Psoas muscle (tissue), 8 donors: ENCODE measurements around the gene WDR26. TPM values are rescaled to one million over a fixed set of nuclear protein-coding genes. Genes with fewer than 3 reads are reported as not detected.
"Not testable (repeated sequence)": the region's sequence is repeated elsewhere in the genome, so short reads cannot be mapped to it uniquely, and the experiment has no call there.

Experiments used
- ATAC-seq, 4 donors: fragments of 200-7000 bp; cut with Tn5 transposase; one replicate each; pipeline ENCODE4 v1.9.1; 2020; ENCODE audit warnings: moderate library complexity in 3 of 4, mild to moderate bottlenecking in 2 of 4
- DNase-seq, 2 donors: peaks; one replicate each; pipeline ENCODE4 v3.0.0-alpha.2; 2020
- H3K27ac ChIP-seq: fragments of 200-600 bp; one replicate; pipeline ENCODE4 v1.8.0; 2022
- H3K27me3 ChIP-seq, 3 donors: fragments of 200-600 bp in 1 of 3; one replicate each; pipeline versions ENCODE4 v1.6.1 to v1.8.0; 2013 to 2022; ENCODE audit warnings: low read length in 2 of 3, mild to moderate bottlenecking in 2 of 3, moderate library complexity in 1 of 3; ENCODE audit not compliant: insufficient read depth in 3 of 3
- H3K36me3 ChIP-seq, 2 donors: fragments of 200-600 bp in 1 of 2; one replicate each; pipeline versions ENCODE4 v1.6.1 to v1.8.0; 2013 to 2022; ENCODE audit warnings: low read depth in 1 of 2, mild to moderate bottlenecking in 1 of 2, moderate library complexity in 1 of 2; ENCODE audit not compliant: insufficient read depth in 1 of 2
- H3K4me1 ChIP-seq: fragments of 200-600 bp; one replicate; pipeline ENCODE4 v1.8.0; 2022
- H3K4me3 ChIP-seq: fragments of 200-600 bp; one replicate; pipeline ENCODE4 v1.8.0; 2022; ENCODE audit warnings: mild to moderate bottlenecking
- H3K9me3 ChIP-seq: fragments of 200-600 bp; one replicate; pipeline ENCODE4 v1.8.0; 2022
- WGBS, 3 donors: extraction: QIAGEN DNeasy Blood & Tissue Kit; methylation state at CpG; one replicate each; pipeline versions ENCODE4 v1.1.6 to v1.1.7; 2013; 5-methylcytosine and 5-hydroxymethylcytosine counted together
- intact Hi-C, 2 donors: fragments of 100-400 bp; cut with DNase I; formaldehyde crosslinking; loops; one replicate each; pipeline versions ENCODE4 v1.11.0 to v1.14.2; 2022
- polyA plus RNA-seq, 3 donors: library from polyadenylated mRNA; stranded (reverse); fragments of 200-250 nt; gene quantifications; one replicate each; pipeline ENCODE4 v1.2.3, GENCODE V29; 2013
- total RNA-seq, 4 donors: library from RNA; stranded (reverse); fragmentation: NEBNext Ultra II Directional in 2 of 4; extraction: Animal tissue kit (Norgen Biotek cat#: 25700) in 2 of 4; gene quantifications; one replicate each; pipeline versions ENCODE4 v1.2.1 to v1.2.4, GENCODE V29; 2021 to 2023
- TF ChIP-seq, protein P1 (sequence below): fragments of 200-600 bp; IDR thresholded peaks from one replicate; pipeline ENCODE4 v1.8.0; 2022; ENCODE audit warnings: antibody characterized with exemption
- donor health status: healthy with polysubstance abuse.
- donor health status: DM: no; HTN: no; CAD: no; lungs with moderate emphysema.
- donor health status: Bipolar disorder and iron deficiency.
- donor health status: healthy.
- donor health status: DM: yes; HTN: yes; CAD: no.
- donor health status: DM: no; HTN: no; CAD: no.
- donor health status: DM: no; HTN: no; CAD: no.
- donor health status: DM: yes; HTN: yes; CAD: no.

WDR26 gene
- total and polyA plus RNA-seq, 7 donors: 29.1 to 114 (median 82.4) TPM

DNA sequence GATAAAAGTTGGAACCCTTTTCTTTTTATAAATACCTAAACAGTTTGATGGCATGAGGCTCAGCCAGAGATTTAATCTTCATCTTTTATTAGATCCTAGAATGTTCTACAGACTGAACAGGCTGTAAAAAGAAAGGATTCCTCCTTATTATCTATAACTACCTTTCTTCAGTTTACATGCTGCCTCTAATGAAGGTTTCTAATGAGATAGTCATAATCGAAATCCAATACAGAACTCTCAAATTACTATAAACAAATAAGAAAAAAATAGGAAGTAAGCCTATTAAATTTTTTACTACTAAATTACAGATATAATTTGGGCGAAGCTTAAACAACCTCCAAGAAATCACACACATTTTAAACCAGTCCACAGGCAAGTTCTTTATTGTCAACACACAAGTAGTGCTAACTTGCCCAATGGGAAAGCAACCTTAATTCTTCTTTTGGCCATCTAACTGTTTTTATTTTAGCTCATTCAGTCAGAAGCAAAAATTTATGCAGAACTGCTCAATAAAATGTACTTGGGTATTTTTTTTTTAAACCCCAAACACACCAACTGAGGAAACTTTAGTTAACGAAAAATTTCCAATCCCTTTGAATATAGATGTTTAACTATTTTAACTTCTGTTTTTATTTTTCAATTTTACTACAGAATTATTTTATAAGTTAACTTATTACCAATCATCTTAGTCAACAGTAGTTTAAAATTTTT, 4.8 kb downstream of the WDR26 start:
- TF ChIP-seq, protein P1, sequence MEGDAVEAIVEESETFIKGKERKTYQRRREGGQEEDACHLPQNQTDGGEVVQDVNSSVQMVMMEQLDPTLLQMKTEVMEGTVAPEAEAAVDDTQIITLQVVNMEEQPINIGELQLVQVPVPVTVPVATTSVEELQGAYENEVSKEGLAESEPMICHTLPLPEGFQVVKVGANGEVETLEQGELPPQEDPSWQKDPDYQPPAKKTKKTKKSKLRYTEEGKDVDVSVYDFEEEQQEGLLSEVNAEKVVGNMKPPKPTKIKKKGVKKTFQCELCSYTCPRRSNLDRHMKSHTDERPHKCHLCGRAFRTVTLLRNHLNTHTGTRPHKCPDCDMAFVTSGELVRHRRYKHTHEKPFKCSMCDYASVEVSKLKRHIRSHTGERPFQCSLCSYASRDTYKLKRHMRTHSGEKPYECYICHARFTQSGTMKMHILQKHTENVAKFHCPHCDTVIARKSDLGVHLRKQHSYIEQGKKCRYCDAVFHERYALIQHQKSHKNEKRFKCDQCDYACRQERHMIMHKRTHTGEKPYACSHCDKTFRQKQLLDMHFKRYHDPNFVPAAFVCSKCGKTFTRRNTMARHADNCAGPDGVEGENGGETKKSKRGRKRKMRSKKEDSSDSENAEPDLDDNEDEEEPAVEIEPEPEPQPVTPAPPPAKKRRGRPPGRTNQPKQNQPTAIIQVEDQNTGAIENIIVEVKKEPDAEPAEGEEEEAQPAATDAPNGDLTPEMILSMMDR: no peak
- H3K4me3 ChIP-seq: peak overlapping the region; percentile 85
- peaks cover 43% of the 10 kb centered on the region for H3K4me1 ChIP-seq
- intact Hi-C loops: loop anchor here in 1 of 2 donors (5.0 kb wide), 1 partner anchor 37 kb away; no protein-coding TSS in a partner anchor
- H3K27ac ChIP-seq: peak overlapping the region; percentile 96
- no peaks in the 10 kb centered on the region for H3K27me3 ChIP-seq
- ATAC-seq: no peak
- no peaks in the 10 kb centered on the region for H3K9me3 ChIP-seq
- 76 to 85% (median 79%) methylated on average over 3 of the region's 3 CpGs for WGBS, 3 donors
- peaks cover 0 to 58% of the 10 kb centered on the region in 2 donors for H3K36me3 ChIP-seq
- DNase-seq: no peak

DNA sequence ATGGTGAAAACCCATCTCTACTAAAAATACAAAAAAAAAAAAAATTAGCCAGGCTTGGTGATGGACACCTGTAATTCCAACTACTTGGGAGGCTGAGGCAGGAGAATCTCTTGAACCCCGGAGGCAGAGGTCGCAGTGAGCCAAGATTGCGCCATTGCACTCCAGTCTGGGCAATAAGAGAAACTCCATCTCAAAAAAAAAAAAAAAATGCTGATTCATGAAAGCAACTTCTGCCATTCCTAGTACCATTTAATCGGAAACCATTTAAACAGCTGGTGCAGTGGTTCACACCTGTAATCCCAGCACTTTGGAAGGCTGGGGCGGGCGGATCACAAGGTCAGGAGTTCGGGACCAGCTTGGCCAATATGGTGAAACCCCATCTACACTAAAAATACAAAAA, 5.9 kb downstream of the WDR26 start:
- peak overlapping the region; percentile 96 for H3K27ac ChIP-seq
- DNase-seq, H3K4me3 ChIP-seq, H3K9me3 ChIP-seq, H3K27me3 ChIP-seq, ATAC-seq: not testable (repeated sequence)
- WGBS, 3 donors: 83 to 92% (median 89%) methylated on average over 7 of the region's 7 CpGs
- intact Hi-C loops: loop anchor here in 1 of 2 donors (5.0 kb wide), 1 partner anchor 36 kb away; no protein-coding TSS in a partner anchor
- H3K36me3 ChIP-seq: peaks cover 0 to 69% of the 10 kb centered on the region in 2 donors
- peaks cover 43% of the 10 kb centered on the region for H3K4me1 ChIP-seq

DNA sequence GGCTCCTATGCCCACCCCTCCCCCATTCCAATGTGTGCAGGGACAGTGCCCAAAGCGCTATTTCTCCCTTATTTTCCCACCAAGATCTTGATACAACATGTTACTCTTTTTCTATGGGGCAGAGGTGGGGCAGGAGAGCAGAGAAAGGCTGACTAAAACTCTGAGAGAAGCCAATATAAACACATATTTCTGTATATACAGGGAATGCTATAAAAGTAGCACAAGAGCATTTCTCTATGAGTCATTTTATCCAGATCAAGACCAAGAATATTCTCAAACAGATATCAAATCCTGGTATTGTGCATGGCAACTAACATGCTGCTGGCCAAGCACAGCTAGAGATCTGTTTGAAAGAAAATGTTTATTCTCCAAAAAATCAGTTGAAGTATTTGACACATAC, 7.3 kb downstream of the WDR26 start:
- intact Hi-C loops: loop anchor here in 1 of 2 donors (5.0 kb wide), 1 partner anchor 35 kb away; no protein-coding TSS in a partner anchor
- DNase-seq (no peak), ATAC-seq (no peak)
- WGBS, 3 donors: 81 to 97% (median 89%) methylated on average over 1 of the region's 1 CpG
- H3K4me3 ChIP-seq: no peak overlapping the region
- no peaks in the 10 kb centered on the region for H3K9me3 ChIP-seq
- peaks cover 43% of the 10 kb centered on the region for H3K4me1 ChIP-seq
- H3K36me3 ChIP-seq: peaks cover 3 to 83% of the 10 kb centered on the region in 2 donors
- H3K27ac ChIP-seq: no peak overlapping the region
- no peaks in the 10 kb centered on the region for H3K27me3 ChIP-seq
- TF ChIP-seq, protein P1: no peak

DNA sequence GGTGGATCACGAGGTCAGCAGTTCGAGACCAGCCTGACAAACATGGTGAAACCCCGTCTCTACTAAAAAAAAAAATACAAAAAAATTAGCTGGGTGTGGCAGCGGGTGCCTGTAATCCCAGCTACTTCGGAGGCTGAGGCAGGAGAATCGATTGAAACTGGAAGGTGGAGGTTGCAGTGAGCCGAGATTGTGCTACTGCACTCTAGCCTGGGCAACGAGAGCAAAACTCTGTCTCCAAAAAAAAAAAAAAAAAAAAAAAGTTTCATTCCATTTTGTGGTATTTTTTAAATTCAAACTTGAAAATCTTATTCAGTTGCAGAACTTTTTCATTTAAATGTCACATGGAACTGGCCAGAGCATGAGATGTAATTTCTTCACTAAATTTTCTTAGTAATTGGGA, 7.7 kb downstream of the WDR26 start:
- peaks cover 43% of the 10 kb centered on the region for H3K4me1 ChIP-seq

DNA sequence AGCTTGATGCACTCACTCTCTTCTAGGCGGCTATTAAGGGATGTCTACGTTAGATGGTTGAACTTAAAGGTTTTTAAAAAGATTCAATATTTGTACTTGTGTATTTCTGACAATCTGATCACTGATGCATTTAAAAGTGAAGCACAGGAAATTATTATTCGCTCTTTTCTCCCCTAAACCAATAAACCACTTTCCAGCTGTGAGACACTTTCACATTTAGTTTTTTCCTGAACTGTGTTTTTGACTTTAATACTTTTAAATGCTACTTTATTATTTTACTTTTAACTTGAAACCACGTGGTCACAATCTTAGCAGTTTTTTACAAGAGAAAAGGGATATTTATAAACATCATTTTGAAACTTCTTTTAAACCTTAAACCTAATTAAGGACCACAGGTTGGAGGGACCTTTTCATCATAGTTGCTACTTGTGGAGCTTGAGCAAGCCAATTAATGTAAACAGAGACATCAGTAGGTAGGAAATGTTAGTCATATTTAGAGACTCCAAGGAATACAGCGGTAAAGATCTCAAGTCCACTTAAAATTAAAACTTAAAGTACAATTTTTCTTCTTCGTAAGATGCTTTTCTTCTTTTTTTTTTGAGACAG, 9.2 kb downstream of the WDR26 start:
- WGBS, 3 donors: 80 to 92% (median 90%) methylated on average over 6 of the region's 6 CpGs
- Histone ChIP-seq H3K36me3 (peaks cover 11 to 89% of the 10 kb centered on the region in 2 donors), H3K4me1 (peaks cover 28% of the 10 kb centered on the region), H3K27ac (no peak overlapping the region), H3K9me3 (no peaks in the 10 kb centered on the region), H3K27me3 (no peaks in the 10 kb centered on the region), H3K4me3 (no peak overlapping the region)
- ATAC-seq: no peak
- intact Hi-C loops: loop anchor here in 1 of 2 donors (5.0 kb wide), 1 partner anchor 33 kb away; no protein-coding TSS in a partner anchor
- TF ChIP-seq, protein P1: no peak
- DNase-seq: no peak

More for the DNA sequence above, 7.7 kb downstream of the WDR26 start:
- not testable (repeated sequence) for H3K27ac ChIP-seq, H3K27me3 ChIP-seq, H3K4me3 ChIP-seq, H3K9me3 ChIP-seq, DNase-seq, ATAC-seq
- H3K36me3 ChIP-seq: peaks cover 5 to 87% of the 10 kb centered on the region in 2 donors
- intact Hi-C loops: loop anchor here in 1 of 2 donors (1.0 to 5.0 kb wide), 2 partner anchors 15 to 35 kb away; no protein-coding TSS in a partner anchor
- 89 to 96% (median 94%) methylated on average over 8 of the region's 8 CpGs for WGBS, 3 donors
